MG63 (cell line): ENCODE results near the gene MPHOSPH6. TPM values are rescaled to one million over a fixed set of nuclear protein-coding genes. Genes with fewer than 3 reads are reported as not detected.

Source experiments
- DNase-seq: peaks from one replicate; pipeline ENCODE4 v3.0.0-alpha.2; 2020
- H3K27me3 ChIP-seq: fragments of 250-450 bp; sonication (Bioruptor Pico); 2 replicates; pipeline ENCODE4 v1.5.1; 2020; ENCODE audit warnings: mild to moderate bottlenecking, moderate library complexity
- H3K36me3 ChIP-seq: fragments of 250-450 bp; sonication (Bioruptor Pico); 2 replicates; pipeline ENCODE4 v1.5.1; 2020; ENCODE audit warnings: mild to moderate bottlenecking, moderate library complexity
- H3K4me3 ChIP-seq: fragments of 250-450 bp; sonication (Bioruptor Pico); 2 replicates; pipeline ENCODE4 v1.5.1; 2020; ENCODE audit warnings: mild to moderate bottlenecking, moderate library complexity
- H3K9me3 ChIP-seq: fragments of 250-450 bp; sonication (Bioruptor Pico); 2 replicates; pipeline ENCODE4 v1.5.1; 2020; ENCODE audit warnings: mild to moderate bottlenecking, moderate library complexity
- total RNA-seq: library from RNA; depleted of rRNA; stranded (reverse); fragments of >200 nt; shearing (Covaris generic); gene quantifications from 2 replicates; pipeline ENCODE4 v1.2.3, GENCODE V29; 2014; ENCODE audit warnings: low replicate concordance

The MPHOSPH6 gene
- total RNA-seq, 1 experiment from 2014 or later = 19.2 TPM

- H3K9me3 ChIP-seq = no peaks in the 10 kb centered on the region
- H3K27me3 ChIP-seq = no peaks in the 10 kb centered on the region
- DNase-seq = no peak
- no peaks in the 10 kb centered on the region for H3K36me3 ChIP-seq
- H3K4me3 ChIP-seq = no peak overlapping the region
These were observed 12.4 kb upstream of the MPHOSPH6 start for GRCh38 chr16:82182266-82183003.

- H3K27me3 ChIP-seq = no peaks in the 10 kb centered on the region
- H3K4me3 ChIP-seq = no peak overlapping the region
- no peaks in the 10 kb centered on the region for H3K9me3 ChIP-seq
- no peak for DNase-seq
- no peaks in the 10 kb centered on the region for H3K36me3 ChIP-seq
These were observed 11.6 kb upstream of the MPHOSPH6 start for GRCh38 chr16:82181461-82182185.

- no peaks in the 10 kb centered on the region for H3K9me3 ChIP-seq
- no peak for DNase-seq
- no peak overlapping the region for H3K4me3 ChIP-seq
- H3K36me3 ChIP-seq = no peaks in the 10 kb centered on the region
- no peaks in the 10 kb centered on the region for H3K27me3 ChIP-seq
These were observed 8.3 kb upstream of the MPHOSPH6 start for GRCh38 chr16:82178352-82178751.

- H3K4me3 ChIP-seq = no peak overlapping the region
- no peaks in the 10 kb centered on the region for H3K27me3 ChIP-seq
- H3K36me3 ChIP-seq = no peaks in the 10 kb centered on the region
- H3K9me3 ChIP-seq = no peaks in the 10 kb centered on the region
- no peak for DNase-seq
These were observed 7.5 kb upstream of the MPHOSPH6 start for GRCh38 chr16:82177555-82177954.

GRCh38 chr16:82176204-82176603 is 6.2 kb upstream of the MPHOSPH6 start:
- H3K9me3 ChIP-seq = no peaks in the 10 kb centered on the region
- no peak overlapping the region for H3K4me3 ChIP-seq
- H3K27me3 ChIP-seq = 0 out of 2 replicates have a peak, but pooled peaks cover 2% of the 10 kb centered on the region
- no peaks in the 10 kb centered on the region for H3K36me3 ChIP-seq
- DNase-seq = no peak

GRCh38 chr16:82175627-82176026 is 5.6 kb upstream of the MPHOSPH6 start:
- Histone ChIP-seq H3K9me3 (no peaks in the 10 kb centered on the region), H3K27me3 (0 out of 2 replicates have a peak, but pooled peaks cover 3% of the 10 kb centered on the region)
- no peak for DNase-seq

GRCh38 chr16:82167670-82168069 is 2.4 kb downstream of the MPHOSPH6 start:
- Histone ChIP-seq H3K9me3 (no peaks in the 10 kb centered on the region), H3K36me3 (peaks cover 8% of the 10 kb centered on the region), H3K27me3 (0 out of 2 replicates have a peak, but pooled peaks cover 3% of the 10 kb centered on the region), H3K4me3 (no peak overlapping the region)
- no peak for DNase-seq

More at GRCh38 chr16:82175627-82176026, 5.6 kb upstream of the MPHOSPH6 start:
- Histone ChIP-seq H3K4me3 (no peak overlapping the region), H3K36me3 (no peaks in the 10 kb centered on the region)

- no peaks in the 10 kb centered on the region for H3K27me3 ChIP-seq
- no peak for DNase-seq
- H3K36me3 ChIP-seq = peaks cover 5% of the 10 kb centered on the region
- no peak overlapping the region for H3K4me3 ChIP-seq
- H3K9me3 ChIP-seq = no peaks in the 10 kb centered on the region
These were observed 9.8 kb downstream of the MPHOSPH6 start for GRCh38 chr16:82160226-82160625.

- Histone ChIP-seq H3K4me3 (no peak overlapping the region), H3K27me3 (no peaks in the 10 kb centered on the region), H3K9me3 (no peaks in the 10 kb centered on the region), H3K36me3 (no peaks in the 10 kb centered on the region; the same call in none of the 2 replicates)
- no peak for DNase-seq
These were observed 12.2 kb downstream of the MPHOSPH6 start for GRCh38 chr16:82157836-82158235.

GRCh38 chr16:82157534-82157812 is 12.6 kb downstream of the MPHOSPH6 start:
- H3K4me3 ChIP-seq = no peak overlapping the region
- no peak for DNase-seq
- H3K27me3 ChIP-seq = no peaks in the 10 kb centered on the region
- H3K9me3 ChIP-seq = no peaks in the 10 kb centered on the region
- H3K36me3 ChIP-seq = no peaks in the 10 kb centered on the region; the same call in none of the 2 replicates

- Histone ChIP-seq H3K36me3 (no peaks in the 10 kb centered on the region; the same call in 1 of the 2 replicates), H3K4me3 (no peak overlapping the region), H3K9me3 (no peaks in the 10 kb centered on the region), H3K27me3 (no peaks in the 10 kb centered on the region)
- no peak for DNase-seq
These were observed 13.1 kb downstream of the MPHOSPH6 start for GRCh38 chr16:82156761-82157533.

- H3K27me3 ChIP-seq = no peaks in the 10 kb centered on the region
- no peaks in the 10 kb centered on the region for H3K9me3 ChIP-seq
- DNase-seq = no peak
- H3K4me3 ChIP-seq = no peak overlapping the region
- peaks cover 3% of the 10 kb centered on the region for H3K36me3 ChIP-seq
These were observed 17.3 kb downstream of the MPHOSPH6 start for GRCh38 chr16:82152641-82153112.

GRCh38 chr16:82152196-82152595 is 17.8 kb downstream of the MPHOSPH6 start:
- H3K9me3 ChIP-seq = no peaks in the 10 kb centered on the region
- peaks cover 8% of the 10 kb centered on the region for H3K36me3 ChIP-seq
- no peak overlapping the region for H3K4me3 ChIP-seq
- H3K27me3 ChIP-seq = no peaks in the 10 kb centered on the region
- no peak for DNase-seq

- Histone ChIP-seq H3K9me3 (no peaks in the 10 kb centered on the region), H3K27me3 (no peaks in the 10 kb centered on the region), H3K4me3 (no peak overlapping the region), H3K36me3 (peaks cover 10% of the 10 kb centered on the region)
- DNase-seq = no peak
These were observed 19.5 kb downstream of the MPHOSPH6 start for GRCh38 chr16:82150549-82150948.

GRCh38 chr16:82149536-82149935 is 20.5 kb downstream of the MPHOSPH6 start:
- H3K36me3 ChIP-seq = peaks cover 10% of the 10 kb centered on the region
- H3K4me3 ChIP-seq = no peak overlapping the region
- H3K9me3 ChIP-seq = no peaks in the 10 kb centered on the region
- DNase-seq = no peak
- H3K27me3 ChIP-seq = no peaks in the 10 kb centered on the region

- H3K9me3 ChIP-seq = no peaks in the 10 kb centered on the region
- peaks cover 10% of the 10 kb centered on the region for H3K36me3 ChIP-seq
- no peaks in the 10 kb centered on the region for H3K27me3 ChIP-seq
- H3K4me3 ChIP-seq = no peak overlapping the region
- DNase-seq = no peak
These were observed 22.5 kb downstream of the MPHOSPH6 start for GRCh38 chr16:82147546-82147945.

GRCh38 chr16:82146957-82147356 is 23.1 kb downstream of the MPHOSPH6 start:
- Histone ChIP-seq H3K27me3 (no peaks in the 10 kb centered on the region), H3K9me3 (no peaks in the 10 kb centered on the region), H3K4me3 (no peak overlapping the region), H3K36me3 (peaks cover 10% of the 10 kb centered on the region)
- DNase-seq = no peak
